Bronchial epithelial cell (primary cell): Measurements from ENCODE around the gene PSMG1. TPM values are rescaled to one million over a fixed set of nuclear protein-coding genes. Genes with fewer than 3 reads are reported as not detected.

ENCODE experiments used
- DNase-seq: peaks from one replicate; pipeline ENCODE4 v3.0.0-alpha.2; 2010; ENCODE audit warnings: low read depth
- FAIRE-seq: peaks from 2 replicates; lab custom pipeline; 2011; peaks lifted over from hg19 to GRCh38; lab: Jason Lieb, UNC
- H3K27me3 ChIP-seq: 2 replicates; pipeline ENCODE4 v1.5.1; 2011; ENCODE audit warnings: low read length; ENCODE audit not compliant: control insufficient read depth, insufficient read depth
- H3K36me3 ChIP-seq: 2 replicates; pipeline ENCODE4 v1.5.1; 2011; ENCODE audit warnings: low read length; ENCODE audit not compliant: control insufficient read depth, insufficient read depth
- H3K4me3 ChIP-seq: 2 replicates; pipeline ENCODE4 v1.5.1; 2011; ENCODE audit warnings: mild to moderate bottlenecking, low read depth, low read length, control low read depth
- CTCF ChIP-seq: IDR thresholded peaks from 2 replicates; pipeline ENCODE4 v1.5.1; 2011; ENCODE audit warnings: mild to moderate bottlenecking, moderate library complexity, low read length, control low read depth, inconsistent platforms; ENCODE audit not compliant: insufficient read depth, severe bottlenecking
- total RNA-seq: library from RNA; depleted of rRNA; stranded (reverse); fragments of >200 nt; gene quantifications from 2 replicates; pipeline ENCODE4 v1.2.1, GENCODE V29; 2014

Gene PSMG1
- total RNA-seq, 1 donor from 2014 or later, result 57.1 TPM

GRCh38 chr21:39134288-39134810 lies 48.9 kb downstream of the PSMG1 start:
- Histone ChIP-seq H3K36me3 (no peaks in the 10 kb centered on the region), H3K4me3 (no peak overlapping the region), H3K27me3 (no peaks in the 10 kb centered on the region)
- FAIRE-seq (peak; percentile 93), DNase-seq (no peak)
- TF ChIP-seq CTCF, result no peak

GRCh38 chr21:39132248-39132647 lies 51.0 kb downstream of the PSMG1 start:
- FAIRE-seq, result no peak
- Histone ChIP-seq H3K4me3 (no peak overlapping the region), H3K36me3 (no peaks in the 10 kb centered on the region), H3K27me3 (no peaks in the 10 kb centered on the region)
- TF ChIP-seq CTCF, result no peak
- DNase-seq, result peak; percentile 25

- TF ChIP-seq CTCF, result no peak
- Histone ChIP-seq H3K36me3 (no peaks in the 10 kb centered on the region), H3K27me3 (no peaks in the 10 kb centered on the region), H3K4me3 (no peak overlapping the region)
- no peak for FAIRE-seq
- DNase-seq, result no peak
Measured at GRCh38 chr21:39131791-39132190, 51.5 kb downstream of the PSMG1 start.

GRCh38 chr21:39127506-39127905 lies 55.7 kb downstream of the PSMG1 start:
- Histone ChIP-seq H3K27me3 (no peaks in the 10 kb centered on the region), H3K36me3 (no peaks in the 10 kb centered on the region), H3K4me3 (no peak overlapping the region)
- no peak for FAIRE-seq
- TF ChIP-seq CTCF, result no peak
- no peak for DNase-seq

GRCh38 chr21:39126486-39126806 lies 56.8 kb downstream of the PSMG1 start:
- no peak overlapping the region for H3K4me3 ChIP-seq
- DNase-seq (no peak), FAIRE-seq (no peak)
- H3K27me3 ChIP-seq, result no peaks in the 10 kb centered on the region
- no peaks in the 10 kb centered on the region for H3K36me3 ChIP-seq
- no peak for TF ChIP-seq CTCF

- peak; percentile 84 for TF ChIP-seq CTCF
- H3K36me3 ChIP-seq, result no peaks in the 10 kb centered on the region
- DNase-seq, result peak; percentile 68
- H3K27me3 ChIP-seq, result no peaks in the 10 kb centered on the region
- FAIRE-seq, result peak; percentile 50
- H3K4me3 ChIP-seq, result no peak overlapping the region
Measured at GRCh38 chr21:39125752-39126485, 57.3 kb downstream of the PSMG1 start.
